RWPE2 (cell line): Measurements from ENCODE around the gene C3AR1.
A peak's percentile ranks its signal among the peaks of the same experiment; 100 is the strongest.

Experiments used
- ATAC-seq: fragments of 200-7000 bp; cut with Tn5 transposase; 3 replicates; pipeline ENCODE4 v1.9.1; 2021; ENCODE audit warnings: low read depth
- DNase-seq: peaks from one replicate; pipeline ENCODE4 v3.0.0-alpha.2; 2020; ENCODE audit warnings: low spot score
- H3K27ac ChIP-seq: fragments of 450-650 bp; 2 replicates; pipeline ENCODE4 v1.5.1; 2017; ENCODE audit warnings: mild to moderate bottlenecking; ENCODE audit not compliant: poor library complexity, severe bottlenecking
- H3K27me3 ChIP-seq: fragments of 250-450 bp; sonication (Bioruptor Pico); 2 replicates; pipeline ENCODE4 v1.5.1; 2021; ENCODE audit warnings: mild to moderate bottlenecking, moderate library complexity; ENCODE audit not compliant: insufficient read depth, poor library complexity, severe bottlenecking
- H3K36me3 ChIP-seq: fragments of 250-450 bp; sonication (Bioruptor Pico); 2 replicates; pipeline ENCODE4 v1.5.1; 2020; ENCODE audit warnings: low read depth, mild to moderate bottlenecking, moderate library complexity
- H3K4me1 ChIP-seq: fragments of 250-450 bp; sonication (Bioruptor Pico); 2 replicates; pipeline ENCODE4 v1.5.1; 2021; ENCODE audit warnings: mild to moderate bottlenecking, moderate library complexity; ENCODE audit not compliant: insufficient read depth, poor library complexity, severe bottlenecking
- H3K4me3 ChIP-seq: fragments of 250-450 bp; sonication (Bioruptor Pico); 2 replicates; pipeline ENCODE4 v1.5.1; 2021; ENCODE audit warnings: mild to moderate bottlenecking, moderate library complexity; ENCODE audit not compliant: severe bottlenecking
- H3K9me3 ChIP-seq: fragments of 250-450 bp; sonication (Bioruptor Pico); 2 replicates; pipeline ENCODE4 v1.5.1; 2021; ENCODE audit warnings: mild to moderate bottlenecking, moderate library complexity; ENCODE audit not compliant: severe bottlenecking
- TF ChIP-seq, protein P1 (sequence below): fragments of 450-650 bp; IDR thresholded peaks from one replicate; pipeline ENCODE4 v1.5.1; 2017; ENCODE audit warnings: mild to moderate bottlenecking, moderate library complexity; ENCODE audit not compliant: poor library complexity, severe bottlenecking

The C3AR1 gene

DNA sequence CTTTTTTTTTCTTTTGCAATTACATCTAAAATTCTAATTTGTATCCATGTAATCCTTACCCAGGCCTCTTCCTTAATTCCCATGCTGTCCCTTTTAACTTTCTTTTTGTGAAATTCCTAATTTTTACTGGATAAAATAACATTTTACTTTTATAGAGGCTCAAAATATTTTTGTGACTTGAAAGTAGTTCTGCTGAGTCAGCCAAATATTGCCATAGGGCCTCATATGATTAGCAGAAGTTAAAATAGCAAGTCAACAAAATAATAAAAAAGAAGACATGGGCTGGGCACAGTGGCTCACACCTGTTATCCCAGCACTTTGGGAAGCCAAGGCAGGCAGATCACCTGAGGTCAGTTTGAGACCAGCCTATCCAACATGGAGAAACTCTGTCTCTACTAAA, 2.0 kb downstream of the C3AR1 start:
- no peaks in the 10 kb centered on the region for H3K27me3 ChIP-seq
- DNase-seq (no peak), ATAC-seq (no peak)
- no peaks in the 10 kb centered on the region for H3K4me1 ChIP-seq
- H3K9me3 ChIP-seq = no peaks in the 10 kb centered on the region
- H3K4me3 ChIP-seq = no peak overlapping the region
- H3K36me3 ChIP-seq = no peaks in the 10 kb centered on the region
- no peak overlapping the region for H3K27ac ChIP-seq
- TF ChIP-seq, protein P1, sequence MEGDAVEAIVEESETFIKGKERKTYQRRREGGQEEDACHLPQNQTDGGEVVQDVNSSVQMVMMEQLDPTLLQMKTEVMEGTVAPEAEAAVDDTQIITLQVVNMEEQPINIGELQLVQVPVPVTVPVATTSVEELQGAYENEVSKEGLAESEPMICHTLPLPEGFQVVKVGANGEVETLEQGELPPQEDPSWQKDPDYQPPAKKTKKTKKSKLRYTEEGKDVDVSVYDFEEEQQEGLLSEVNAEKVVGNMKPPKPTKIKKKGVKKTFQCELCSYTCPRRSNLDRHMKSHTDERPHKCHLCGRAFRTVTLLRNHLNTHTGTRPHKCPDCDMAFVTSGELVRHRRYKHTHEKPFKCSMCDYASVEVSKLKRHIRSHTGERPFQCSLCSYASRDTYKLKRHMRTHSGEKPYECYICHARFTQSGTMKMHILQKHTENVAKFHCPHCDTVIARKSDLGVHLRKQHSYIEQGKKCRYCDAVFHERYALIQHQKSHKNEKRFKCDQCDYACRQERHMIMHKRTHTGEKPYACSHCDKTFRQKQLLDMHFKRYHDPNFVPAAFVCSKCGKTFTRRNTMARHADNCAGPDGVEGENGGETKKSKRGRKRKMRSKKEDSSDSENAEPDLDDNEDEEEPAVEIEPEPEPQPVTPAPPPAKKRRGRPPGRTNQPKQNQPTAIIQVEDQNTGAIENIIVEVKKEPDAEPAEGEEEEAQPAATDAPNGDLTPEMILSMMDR = no peak

- Histone ChIP-seq H3K27ac (no peak overlapping the region), H3K9me3 (no peaks in the 10 kb centered on the region), H3K36me3 (no peaks in the 10 kb centered on the region), H3K4me1 (no peaks in the 10 kb centered on the region), H3K27me3 (no peaks in the 10 kb centered on the region), H3K4me3 (no peak overlapping the region)
- ATAC-seq = no peak
- DNase-seq = no peak
- TF ChIP-seq, protein P1 = no peak
Observed at GRCh38 chr12:8058506-8058905, 7.7 kb downstream of the C3AR1 start.

GRCh38 chr12:8057839-8058238, 8.3 kb downstream of the C3AR1 start:
- TF ChIP-seq, protein P1 = no peak
- H3K27ac ChIP-seq = no peak overlapping the region
- ATAC-seq = peak; percentile 31; the same call in 2 of the 3 replicates
- H3K36me3 ChIP-seq = no peaks in the 10 kb centered on the region; the same call in 1 of the 2 replicates
- H3K4me1 ChIP-seq = no peaks in the 10 kb centered on the region
- no peaks in the 10 kb centered on the region for H3K27me3 ChIP-seq
- DNase-seq = no peak
- no peak overlapping the region for H3K4me3 ChIP-seq
- no peaks in the 10 kb centered on the region for H3K9me3 ChIP-seq

- H3K27ac ChIP-seq = no peak overlapping the region
- no peak for ATAC-seq
- no peaks in the 10 kb centered on the region for H3K9me3 ChIP-seq
- TF ChIP-seq, protein P1 = no peak
- H3K36me3 ChIP-seq = no peaks in the 10 kb centered on the region; the same call in 1 of the 2 replicates
- H3K4me3 ChIP-seq = no peak overlapping the region
- no peak for DNase-seq
- no peaks in the 10 kb centered on the region for H3K27me3 ChIP-seq
- H3K4me1 ChIP-seq = no peaks in the 10 kb centered on the region
Observed at GRCh38 chr12:8057306-8057705, 8.9 kb downstream of the C3AR1 start.

DNA sequence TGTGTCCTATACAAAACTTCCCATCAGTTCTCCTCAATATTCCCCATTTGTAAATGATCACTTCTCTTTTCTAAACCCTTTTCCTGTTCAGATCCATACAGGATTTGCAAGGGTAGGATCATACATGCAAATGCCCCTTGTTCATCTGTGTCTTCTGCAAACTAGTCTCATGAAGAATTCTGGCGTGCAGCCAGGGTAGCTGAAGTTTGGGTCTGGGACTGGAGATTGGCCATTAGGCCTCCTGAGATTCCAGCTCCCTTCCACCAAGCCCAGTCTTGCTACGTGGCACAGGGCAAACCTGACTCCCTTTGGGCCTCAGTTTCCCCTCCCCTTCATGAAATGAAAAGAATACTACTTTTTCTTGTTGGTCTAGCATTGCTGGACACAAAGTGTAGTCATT, 11.3 kb downstream of the C3AR1 start:
- Histone ChIP-seq H3K4me1 (no peaks in the 10 kb centered on the region), H3K4me3 (no peak overlapping the region), H3K27ac (no peak overlapping the region), H3K9me3 (no peaks in the 10 kb centered on the region), H3K27me3 (no peaks in the 10 kb centered on the region), H3K36me3 (no peaks in the 10 kb centered on the region; the same call in 1 of the 2 replicates)
- DNase-seq = no peak
- ATAC-seq = no peak
- TF ChIP-seq, protein P1 = no peak
